Skeletal muscle tissue (tissue), 4 donors: ENCODE results near the gene GLT1D1. TPM values are rescaled to one million over a fixed set of nuclear protein-coding genes. Genes with fewer than 3 reads are reported as not detected.

Experiments
- H3K27ac ChIP-seq: one replicate; pipeline ENCODE4 v1.7.0; 2013; ENCODE audit warnings: mild to moderate bottlenecking, low read depth, low read length, inconsistent platforms
- H3K27me3 ChIP-seq, 3 donors: one replicate each; pipeline ENCODE4 v1.7.0; 2013; ENCODE audit warnings: low read length in 3 of 3; ENCODE audit not compliant: control insufficient read depth in 3 of 3, insufficient read depth in 3 of 3
- H3K36me3 ChIP-seq, 3 donors: one replicate each; pipeline ENCODE4 v1.7.0; 2013; ENCODE audit warnings: low read length in 3 of 3; ENCODE audit not compliant: control insufficient read depth in 3 of 3, insufficient read depth in 3 of 3
- H3K4me1 ChIP-seq, 3 donors: one replicate each; pipeline ENCODE4 v1.7.0; 2013; ENCODE audit warnings: low read length in 3 of 3, mild to moderate bottlenecking in 3 of 3; ENCODE audit not compliant: control insufficient read depth in 3 of 3, insufficient read depth in 3 of 3
- H3K4me3 ChIP-seq, 3 donors: one replicate each; pipeline ENCODE4 v1.7.0; 2013; ENCODE audit warnings: low read length in 3 of 3
- H3K9ac ChIP-seq, 3 donors: one replicate each; pipeline ENCODE4 v1.7.0; 2013; ENCODE audit warnings: low read length in 3 of 3, mild to moderate bottlenecking in 3 of 3, moderate library complexity in 2 of 3, low read depth in 1 of 3
- H3K9me3 ChIP-seq, 3 donors: one replicate each; pipeline ENCODE4 v1.7.0; 2013; ENCODE audit warnings: low read length in 3 of 3; ENCODE audit not compliant: control insufficient read depth in 3 of 3
- total RNA-seq: library from RNA; depleted of rRNA; stranded (reverse); fragments of >200 nt; gene quantifications from one replicate; pipeline ENCODE4 v1.2.3, GENCODE V29; 2014
- donor health status: Osteomylitis.

The GLT1D1 gene
- total RNA-seq, 1 donor from 2014 or later = 0.52 TPM

GRCh38 chr12:128951448-128951847 is 98.2 kb downstream of the GLT1D1 start:
- H3K4me1 ChIP-seq = peaks cover 3 to 12% (median 5%) of the 10 kb centered on the region in 3 donors

DNA sequence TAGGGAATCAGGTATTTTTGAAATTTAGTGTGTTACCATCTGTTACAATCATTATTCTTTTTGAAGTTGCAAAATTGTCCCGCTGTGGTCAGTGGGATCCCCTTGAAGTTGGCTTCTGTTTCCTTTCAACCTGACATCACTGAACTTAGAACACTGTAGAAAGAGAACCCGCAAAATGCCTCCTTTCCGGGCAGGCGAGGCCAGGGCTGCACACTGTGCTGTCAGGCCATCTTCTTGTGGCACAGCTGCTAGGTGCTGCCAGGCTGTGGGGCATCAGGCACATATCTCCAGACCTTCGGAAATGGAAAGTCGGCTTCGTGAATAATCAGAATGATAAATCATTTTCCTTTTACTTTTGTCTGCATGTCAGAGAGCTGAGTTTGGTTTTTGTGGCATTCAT is 103.5 kb downstream of the GLT1D1 start:
- Histone ChIP-seq H3K27me3 (peaks cover 0 to 10% (median 8%) of the 10 kb centered on the region in 3 donors), H3K9ac (no peak overlapping the region), H3K27ac (no peak overlapping the region), H3K4me1 (no peaks in the 10 kb centered on the region), H3K9me3 (peaks cover 0 to 2% (median 0%) of the 10 kb centered on the region in 3 donors), H3K4me3 (no peak overlapping the region), H3K36me3 (no peaks in the 10 kb centered on the region)

More at GRCh38 chr12:128951448-128951847, 98.2 kb downstream of the GLT1D1 start:
- Histone ChIP-seq H3K4me3 (no peak overlapping the region), H3K27ac (no peak overlapping the region), H3K9me3 (no peaks in the 10 kb centered on the region), H3K9ac (no peak overlapping the region), H3K36me3 (no peaks in the 10 kb centered on the region), H3K27me3 (no peaks in the 10 kb centered on the region)

DNA sequence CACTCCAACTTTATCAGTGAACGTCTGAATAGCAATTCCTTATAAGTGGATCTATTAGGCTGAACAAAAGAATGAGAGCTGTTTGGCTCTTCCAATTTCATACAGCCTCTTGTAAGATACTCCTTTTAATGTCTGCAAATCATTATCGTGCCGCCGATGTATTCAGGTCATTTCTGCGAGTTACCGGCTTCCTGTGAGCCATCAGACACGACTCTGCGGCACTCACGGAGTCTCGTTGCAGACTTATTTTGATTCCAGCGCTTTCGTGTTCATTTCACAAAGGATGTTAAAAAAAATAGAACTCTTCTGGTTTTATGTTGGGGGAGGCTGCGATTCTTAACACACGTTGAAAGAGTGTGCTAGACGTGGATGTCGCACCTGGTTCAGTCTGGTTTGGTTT is 106.6 kb downstream of the GLT1D1 start:
- H3K36me3 ChIP-seq = no peaks in the 10 kb centered on the region
- no peaks in the 10 kb centered on the region for H3K4me1 ChIP-seq
- H3K9me3 ChIP-seq = peaks cover 2 to 8% (median 4%) of the 10 kb centered on the region in 3 donors
- no peak overlapping the region for H3K4me3 ChIP-seq
- H3K27me3 ChIP-seq = peaks cover 0 to 12% (median 8%) of the 10 kb centered on the region in 3 donors
- no peak overlapping the region for H3K9ac ChIP-seq
- H3K27ac ChIP-seq = no peak overlapping the region

- Histone ChIP-seq H3K27ac (no peak overlapping the region), H3K9me3 (peaks cover 2 to 9% (median 4%) of the 10 kb centered on the region in 3 donors), H3K4me1 (no peaks in the 10 kb centered on the region), H3K9ac (no peak overlapping the region), H3K4me3 (no peak overlapping the region), H3K36me3 (no peaks in the 10 kb centered on the region), H3K27me3 (peaks cover 0 to 18% (median 8%) of the 10 kb centered on the region in 3 donors)
Measured at GRCh38 chr12:128961308-128961902, 108.1 kb downstream of the GLT1D1 start.

DNA sequence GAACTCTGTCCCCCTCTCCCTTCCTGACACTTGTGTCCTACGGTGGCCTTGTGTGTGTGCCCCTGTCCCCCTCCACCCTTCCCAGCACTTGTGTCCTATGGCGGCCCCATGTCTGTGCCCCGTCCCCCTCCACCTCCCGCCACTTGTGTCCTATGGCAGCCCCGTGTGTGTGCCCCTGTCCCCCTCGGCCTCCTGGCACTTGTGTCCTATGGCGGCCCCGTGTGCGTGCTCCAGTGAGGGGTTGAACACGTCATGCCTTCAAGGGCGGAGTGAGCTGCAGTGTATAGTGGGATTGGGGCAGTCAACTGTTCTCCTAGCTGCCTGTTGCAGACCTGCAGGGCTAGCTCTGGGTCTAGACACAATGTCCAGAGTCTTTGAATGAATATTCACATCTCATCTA is 108.7 kb downstream of the GLT1D1 start:
- H3K9me3 ChIP-seq = peaks cover 2 to 9% (median 4%) of the 10 kb centered on the region in 3 donors
- peaks cover 0 to 16% (median 6%) of the 10 kb centered on the region in 3 donors for H3K27me3 ChIP-seq
- H3K4me1 ChIP-seq = no peaks in the 10 kb centered on the region
- H3K4me3 ChIP-seq = no peak overlapping the region
- no peak overlapping the region for H3K27ac ChIP-seq
- H3K9ac ChIP-seq = no peak overlapping the region
- no peaks in the 10 kb centered on the region for H3K36me3 ChIP-seq

DNA sequence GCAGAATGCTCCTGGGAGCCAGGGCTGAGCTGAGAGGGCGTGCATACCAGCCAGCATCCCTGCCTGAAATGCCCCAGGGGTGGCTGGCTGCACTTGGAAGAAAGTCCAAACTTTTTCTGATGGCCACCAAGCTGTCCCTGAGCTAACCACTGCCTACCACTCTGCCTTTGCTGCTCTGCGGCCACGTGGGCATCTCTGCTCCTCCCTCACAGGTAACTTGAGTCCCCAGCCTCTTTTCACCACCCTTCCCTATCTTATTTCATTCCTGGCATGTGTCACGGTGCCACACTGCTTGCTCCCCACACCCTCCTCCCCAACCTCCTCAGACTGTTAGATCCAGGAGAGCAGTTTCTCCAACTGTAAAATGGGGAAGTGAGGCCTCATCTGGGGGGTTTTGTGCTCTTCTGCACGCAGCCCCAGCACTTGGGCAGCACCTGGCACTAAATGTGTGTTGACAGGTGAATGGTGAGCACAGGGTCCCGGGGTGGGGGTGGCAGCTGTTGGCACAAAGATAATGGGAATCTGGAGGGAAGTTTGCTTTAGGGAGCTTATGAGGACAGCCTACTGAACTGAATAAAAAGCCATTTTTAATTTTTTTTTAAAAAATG is 113.0 kb downstream of the GLT1D1 start:
- no peak overlapping the region for H3K27ac ChIP-seq
- no peak overlapping the region for H3K9ac ChIP-seq
- peaks cover 3 to 7% (median 5%) of the 10 kb centered on the region in 3 donors for H3K4me1 ChIP-seq
- no peaks in the 10 kb centered on the region for H3K36me3 ChIP-seq
- H3K4me3 ChIP-seq = no peak overlapping the region
- peaks cover 2 to 9% (median 4%) of the 10 kb centered on the region in 3 donors for H3K9me3 ChIP-seq
- peaks cover 13 to 42% (median 22%) of the 10 kb centered on the region in 3 donors for H3K27me3 ChIP-seq

GRCh38 chr12:128968668-128969067 is 115.4 kb downstream of the GLT1D1 start:
- Histone ChIP-seq H3K36me3 (no peaks in the 10 kb centered on the region), H3K4me3 (no peak overlapping the region), H3K9me3 (peaks cover 2 to 7% (median 4%) of the 10 kb centered on the region in 3 donors), H3K4me1 (peaks cover 4 to 7% (median 5%) of the 10 kb centered on the region in 3 donors), H3K27me3 (peaks cover 22 to 58% (median 37%) of the 10 kb centered on the region in 3 donors), H3K27ac (no peak overlapping the region), H3K9ac (no peak overlapping the region)

DNA sequence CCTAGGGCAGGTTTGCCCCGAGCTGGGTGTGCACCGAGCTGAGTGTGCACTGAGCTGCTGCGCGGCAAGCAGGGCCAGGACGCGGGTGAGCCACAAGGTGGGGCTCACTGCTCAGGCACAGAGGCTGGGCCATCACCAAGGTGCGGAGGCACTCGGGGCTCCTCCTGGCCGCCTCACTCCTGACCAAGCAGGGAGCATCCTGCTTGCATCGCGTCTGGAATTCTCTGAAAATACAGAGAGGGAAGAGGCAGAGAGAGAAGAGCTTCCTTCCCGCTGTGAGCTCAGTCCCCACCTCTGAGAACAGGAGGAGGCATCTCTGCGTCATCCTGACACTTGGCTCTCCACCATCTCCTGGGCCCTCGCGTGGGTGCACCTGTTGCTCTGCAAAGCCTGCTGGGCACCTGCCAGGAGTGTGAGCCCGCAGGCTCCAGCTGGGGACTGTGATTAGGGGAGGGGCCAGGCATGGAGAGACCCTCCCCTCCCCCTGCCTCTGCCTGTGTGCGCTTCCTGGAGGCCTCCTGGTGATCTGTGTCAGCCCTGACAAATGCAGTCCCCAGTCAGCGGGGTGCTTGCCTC is 116.3 kb downstream of the GLT1D1 start:
- peaks cover 2 to 4% (median 4%) of the 10 kb centered on the region in 3 donors for H3K9me3 ChIP-seq
- no peak overlapping the region for H3K4me3 ChIP-seq
- H3K9ac ChIP-seq = no peak overlapping the region
- H3K27me3 ChIP-seq = peaks cover 26 to 64% (median 46%) of the 10 kb centered on the region in 3 donors
- H3K4me1 ChIP-seq = peaks cover 4 to 7% (median 5%) of the 10 kb centered on the region in 3 donors
- H3K27ac ChIP-seq = no peak overlapping the region
- no peaks in the 10 kb centered on the region for H3K36me3 ChIP-seq

DNA sequence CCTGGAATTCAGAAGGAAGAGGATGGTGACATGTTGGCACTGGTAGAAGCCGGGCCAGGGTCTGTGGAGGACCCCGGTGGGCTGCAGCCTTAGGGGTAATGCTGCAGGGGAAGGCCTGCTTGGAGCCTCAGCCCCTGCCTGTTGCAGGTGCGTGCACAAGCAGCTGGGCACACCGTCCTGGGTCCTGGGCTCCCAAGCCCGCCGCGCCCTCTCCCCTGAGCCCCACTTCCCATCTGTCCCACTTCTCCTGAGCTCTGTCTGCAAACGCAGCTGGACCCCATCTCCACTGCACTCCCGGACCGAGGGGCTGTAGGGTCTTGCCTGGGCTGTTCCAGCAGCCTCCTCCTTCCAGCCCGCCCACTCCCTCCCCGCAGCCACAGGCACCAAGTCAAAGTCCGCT is 116.8 kb downstream of the GLT1D1 start:
- no peaks in the 10 kb centered on the region for H3K36me3 ChIP-seq

GRCh38 chr12:128970941-128971340 is 117.7 kb downstream of the GLT1D1 start:
- peaks cover 35 to 75% (median 52%) of the 10 kb centered on the region in 3 donors for H3K27me3 ChIP-seq
- no peak overlapping the region for H3K27ac ChIP-seq
- H3K36me3 ChIP-seq = no peaks in the 10 kb centered on the region
- H3K9me3 ChIP-seq = no peaks in the 10 kb centered on the region
- no peak overlapping the region for H3K4me3 ChIP-seq
- H3K4me1 ChIP-seq = peaks cover 4 to 7% (median 5%) of the 10 kb centered on the region in 3 donors
- H3K9ac ChIP-seq = no peak overlapping the region

More for the DNA sequence above, 116.8 kb downstream of the GLT1D1 start:
- Histone ChIP-seq H3K9me3 (no peaks in the 10 kb centered on the region), H3K4me1 (peaks cover 4 to 7% (median 5%) of the 10 kb centered on the region in 3 donors), H3K27me3 (peaks cover 32 to 69% (median 51%) of the 10 kb centered on the region in 3 donors), H3K9ac (no peak overlapping the region), H3K27ac (no peak overlapping the region), H3K4me3 (no peak overlapping the region)
